Skin epidermis (tissue), 12 donors: ENCODE results near the gene AP3B1.
"Not testable (repeated sequence)": the region's sequence is repeated elsewhere in the genome, so short reads cannot be mapped to it uniquely, and the experiment has no call there.

Experiments used
- H3K27ac ChIP-seq, 21 experiments: fragments of 200-600 bp; sonication (generic) in 11 of 21; one replicate each; pipeline ENCODE4 v1.5.0; 2020; ENCODE audit warnings: mild to moderate bottlenecking in 3 of 21, inconsistent platforms in 2 of 21, moderate library complexity in 2 of 21
- H3K4me3 ChIP-seq, 7 experiments: fragments of 200-600 bp; sonication (generic) in 2 of 7; one replicate each; pipeline ENCODE4 v1.5.0; 2020; ENCODE audit warnings: inconsistent platforms in 2 of 7, mild to moderate bottlenecking in 2 of 7, moderate library complexity in 1 of 7

The AP3B1 gene

GRCh38 chr5:78190402-78190801 is 104.1 kb downstream of the AP3B1 start:
- Histone ChIP-seq H3K4me3 (no peak overlapping the region), H3K27ac (no peak overlapping the region)

- not testable (repeated sequence) for H3K4me3 ChIP-seq, H3K27ac ChIP-seq
Observed at GRCh38 chr5:78188681-78189080, 105.8 kb downstream of the AP3B1 start.

- Histone ChIP-seq H3K4me3 (no peak overlapping the region), H3K27ac (no peak overlapping the region)
Observed at GRCh38 chr5:78187172-78187571, 107.3 kb downstream of the AP3B1 start.

- no peak overlapping the region for H3K4me3 ChIP-seq
- H3K27ac ChIP-seq: no peak overlapping the region
Observed at GRCh38 chr5:78182838-78183237, 111.7 kb downstream of the AP3B1 start.

- no peak overlapping the region for H3K27ac ChIP-seq
- H3K4me3 ChIP-seq: no peak overlapping the region
Observed at GRCh38 chr5:78178356-78178755, 116.1 kb downstream of the AP3B1 start.

- H3K27ac ChIP-seq, H3K4me3 ChIP-seq: not testable (repeated sequence)
Observed at GRCh38 chr5:78170335-78170734, 124.2 kb downstream of the AP3B1 start.

- H3K27ac ChIP-seq: no peak overlapping the region
- H3K4me3 ChIP-seq: no peak overlapping the region
Observed at GRCh38 chr5:78162253-78162862, 132.1 kb downstream of the AP3B1 start.

GRCh38 chr5:78157001-78157400 is 137.5 kb downstream of the AP3B1 start:
- Histone ChIP-seq H3K4me3 (no peak overlapping the region), H3K27ac (no peak overlapping the region)

GRCh38 chr5:78151594-78152271 is 142.8 kb downstream of the AP3B1 start:
- Histone ChIP-seq H3K27ac (no peak overlapping the region), H3K4me3 (no peak overlapping the region)

GRCh38 chr5:78137290-78137689 is 157.2 kb downstream of the AP3B1 start:
- no peak overlapping the region for H3K4me3 ChIP-seq
- no peak overlapping the region for H3K27ac ChIP-seq

GRCh38 chr5:78133423-78133822 is 161.1 kb downstream of the AP3B1 start:
- no peak overlapping the region for H3K4me3 ChIP-seq

GRCh38 chr5:78132507-78132906 is 162.0 kb downstream of the AP3B1 start:
- Histone ChIP-seq H3K4me3 (no peak overlapping the region), H3K27ac (no peak overlapping the region)

More at GRCh38 chr5:78133423-78133822, 161.1 kb downstream of the AP3B1 start:
- no peak overlapping the region for H3K27ac ChIP-seq

- no peak overlapping the region for H3K4me3 ChIP-seq
- no peak overlapping the region for H3K27ac ChIP-seq
Observed at GRCh38 chr5:78129597-78129996, 164.9 kb downstream of the AP3B1 start.

GRCh38 chr5:78127875-78128274 is 166.6 kb downstream of the AP3B1 start:
- H3K27ac ChIP-seq: no peak overlapping the region
- H3K4me3 ChIP-seq: no peak overlapping the region

GRCh38 chr5:78126536-78126935 is 168.0 kb downstream of the AP3B1 start:
- H3K4me3 ChIP-seq: no peak overlapping the region
- no peak overlapping the region for H3K27ac ChIP-seq

- H3K4me3 ChIP-seq: no peak overlapping the region
- no peak overlapping the region for H3K27ac ChIP-seq
Observed at GRCh38 chr5:78116167-78116566, 178.3 kb downstream of the AP3B1 start.

GRCh38 chr5:78113689-78114264 is 180.7 kb downstream of the AP3B1 start:
- Histone ChIP-seq H3K4me3 (no peak overlapping the region), H3K27ac (no peak overlapping the region)

- no peak overlapping the region for H3K27ac ChIP-seq
- H3K4me3 ChIP-seq: no peak overlapping the region
Observed at GRCh38 chr5:78112931-78113330, 181.6 kb downstream of the AP3B1 start.

GRCh38 chr5:78109891-78110324 is 184.6 kb downstream of the AP3B1 start:
- Histone ChIP-seq H3K4me3 (no peak overlapping the region), H3K27ac (no peak overlapping the region)

GRCh38 chr5:78108564-78108963 is 185.9 kb downstream of the AP3B1 start:
- no peak overlapping the region for H3K4me3 ChIP-seq
- H3K27ac ChIP-seq: no peak overlapping the region

GRCh38 chr5:78103232-78103918 is 191.1 kb downstream of the AP3B1 start:
- no peak overlapping the region for H3K4me3 ChIP-seq
- no peak overlapping the region for H3K27ac ChIP-seq
